GM12892 (cell line): ENCODE data around the gene SLAMF9.
A peak's percentile ranks its signal among the peaks of the same experiment; 100 is the strongest.

Experiments
- DNase-seq: peaks from one replicate; pipeline ENCODE4 v3.0.0; 2011; ENCODE audit not compliant: insufficient read length
- FAIRE-seq: peaks from 2 replicates; lab custom pipeline; 2011; peaks lifted over from hg19 to GRCh38; lab: Jason Lieb, UNC
- POLR2A ChIP-seq: IDR thresholded peaks from 2 replicates; pipeline ENCODE4 v1.6.1; 2011; ENCODE audit warnings: low read depth, low read length, control low read depth
- POLR2AphosphoS5 ChIP-seq: IDR thresholded peaks from 2 replicates; pipeline ENCODE4 v1.6.1; 2011; ENCODE audit warnings: low read depth, low read length, control low read depth
- TAF1 ChIP-seq: IDR thresholded peaks from 2 replicates; pipeline ENCODE4 v1.6.1; 2011; ENCODE audit warnings: low read depth, mild to moderate bottlenecking, control low read depth, low read length, borderline replicate concordance

The SLAMF9 gene

GRCh38 chr1:159938211-159938852 lies 15.7 kb downstream of the SLAMF9 start:
- peak; percentile 75 for FAIRE-seq
- no peak for DNase-seq
- TF ChIP-seq TAF1 (no peak), POLR2A (no peak), POLR2AphosphoS5 (no peak)

GRCh38 chr1:159937054-159937750 lies 16.8 kb downstream of the SLAMF9 start:
- FAIRE-seq (no peak), DNase-seq (no peak)
- TF ChIP-seq POLR2AphosphoS5 (no peak), TAF1 (no peak), POLR2A (no peak)

GRCh38 chr1:159936273-159936904 lies 17.6 kb downstream of the SLAMF9 start:
- TF ChIP-seq TAF1 (no peak), POLR2A (no peak), POLR2AphosphoS5 (no peak)
- peak; percentile 82 for DNase-seq
- FAIRE-seq: peak; percentile 93

GRCh38 chr1:159935719-159936272 lies 18.2 kb downstream of the SLAMF9 start:
- no peak for TF ChIP-seq POLR2AphosphoS5
- TF ChIP-seq TAF1: no peak
- TF ChIP-seq POLR2A: no peak
- DNase-seq: no peak
- no peak for FAIRE-seq

- no peak for TF ChIP-seq TAF1
- no peak for FAIRE-seq
- no peak for DNase-seq
These were observed 18.7 kb downstream of the SLAMF9 start for GRCh38 chr1:159935305-159935704.

GRCh38 chr1:159934136-159935039 lies 19.6 kb downstream of the SLAMF9 start:
- no peak for FAIRE-seq
- TF ChIP-seq POLR2A (no peak), TAF1 (no peak), POLR2AphosphoS5 (no peak)
- DNase-seq: no peak

GRCh38 chr1:159933347-159933746 lies 20.7 kb downstream of the SLAMF9 start:
- DNase-seq (no peak), FAIRE-seq (no peak)
- TF ChIP-seq TAF1 (no peak), POLR2AphosphoS5 (no peak), POLR2A (no peak)

- FAIRE-seq (peak; percentile 30), DNase-seq (no peak)
- TF ChIP-seq POLR2A: no peak
- TF ChIP-seq POLR2AphosphoS5: no peak
- TF ChIP-seq TAF1: no peak
These were observed 21.4 kb downstream of the SLAMF9 start for GRCh38 chr1:159932296-159933285.

- FAIRE-seq (no peak), DNase-seq (no peak)
- TF ChIP-seq POLR2A: no peak
- TF ChIP-seq TAF1: no peak
- TF ChIP-seq POLR2AphosphoS5: no peak
These were observed 22.3 kb downstream of the SLAMF9 start for GRCh38 chr1:159931795-159932173.
